Tibial nerve (tissue), 4 donors: ENCODE results near the gene UBE2L3. TPM values are rescaled to one million over a fixed set of nuclear protein-coding genes. Genes with fewer than 3 reads are reported as not detected.

Experiments used
- DNase-seq, 2 donors: peaks; one replicate each; pipeline ENCODE4 v3.0.0-alpha.2; 2019; ENCODE audit warnings: low spot score in 2 of 2
- H3K27ac ChIP-seq, 4 donors: fragments of 200-600 bp; sonication (generic) in 3 of 4; one replicate each; pipeline ENCODE4 v1.5.1; 2017 to 2019; ENCODE audit warnings: mild to moderate bottlenecking in 1 of 4
- H3K27me3 ChIP-seq, 2 donors: fragments of 200-600 bp; sonication (generic) in 1 of 2; one replicate each; pipeline versions ENCODE4 v1.5.1 to v1.6.0; 2017 to 2019
- H3K36me3 ChIP-seq, 3 donors: fragments of 200-600 bp; sonication (generic); one replicate each; pipeline ENCODE4 v1.5.1; 2018 to 2019
- H3K4me1 ChIP-seq, 4 donors: fragments of 200-600 bp; sonication (generic) in 3 of 4; one replicate each; pipeline ENCODE4 v1.5.1; 2017 to 2019
- H3K4me3 ChIP-seq, 4 donors: fragments of 200-600 bp; sonication (generic) in 3 of 4; one replicate each; pipeline ENCODE4 v1.5.1; 2017 to 2019; ENCODE audit warnings: mild to moderate bottlenecking in 1 of 4, moderate library complexity in 1 of 4
- H3K9me3 ChIP-seq, 4 donors: fragments of 200-600 bp; sonication (generic) in 3 of 4; one replicate each; pipeline ENCODE4 v1.5.1; 2017 to 2019
- EP300 ChIP-seq, 2 donors: sonication (generic); formaldehyde crosslinking; IDR thresholded peaks; one replicate each; pipeline ENCODE4 v1.6.1; 2017; ENCODE audit warnings: antibody characterized with exemption in 2 of 2, mild to moderate bottlenecking in 1 of 2
- POLR2A ChIP-seq, 2 donors: fragments of 450-650 bp; IDR thresholded peaks; one replicate each; pipeline ENCODE4 v1.6.1; 2017; ENCODE audit warnings: antibody characterized with exemption in 2 of 2, mild to moderate bottlenecking in 2 of 2, moderate library complexity in 2 of 2
- WGBS, 2 donors: methylation state at CpG; one replicate each; pipeline ENCODE4 v1.1.5; 2018; 5-methylcytosine and 5-hydroxymethylcytosine counted together
- small RNA-seq: library from RNA; depleted of rRNA; stranded (forward); fragments of <200 nt; gene quantifications from one replicate; pipeline ENCODE3, GENCODE V24; 2016
- total RNA-seq, 4 donors: library from RNA; depleted of rRNA; stranded (reverse); fragments of >200 nt; gene quantifications; one replicate each; pipeline ENCODE4 v1.1.0, GENCODE V29; 2016
- TF ChIP-seq, protein P1 (sequence below), 5 experiments: fragments of 200-600 bp in 3 of 5; fragments of 450-650 bp in 2 of 5; sonication (generic) in 3 of 5; IDR thresholded peaks; one replicate each; pipeline ENCODE4 v1.5.1; 2016 to 2019; ENCODE audit warnings: antibody characterized with exemption in 5 of 5, mild to moderate bottlenecking in 3 of 5, moderate library complexity in 2 of 5

The UBE2L3 gene
- total RNA-seq, 4 donors from 2014 or later: 32.0 to 45.0 (median 37.8) TPM

DNA sequence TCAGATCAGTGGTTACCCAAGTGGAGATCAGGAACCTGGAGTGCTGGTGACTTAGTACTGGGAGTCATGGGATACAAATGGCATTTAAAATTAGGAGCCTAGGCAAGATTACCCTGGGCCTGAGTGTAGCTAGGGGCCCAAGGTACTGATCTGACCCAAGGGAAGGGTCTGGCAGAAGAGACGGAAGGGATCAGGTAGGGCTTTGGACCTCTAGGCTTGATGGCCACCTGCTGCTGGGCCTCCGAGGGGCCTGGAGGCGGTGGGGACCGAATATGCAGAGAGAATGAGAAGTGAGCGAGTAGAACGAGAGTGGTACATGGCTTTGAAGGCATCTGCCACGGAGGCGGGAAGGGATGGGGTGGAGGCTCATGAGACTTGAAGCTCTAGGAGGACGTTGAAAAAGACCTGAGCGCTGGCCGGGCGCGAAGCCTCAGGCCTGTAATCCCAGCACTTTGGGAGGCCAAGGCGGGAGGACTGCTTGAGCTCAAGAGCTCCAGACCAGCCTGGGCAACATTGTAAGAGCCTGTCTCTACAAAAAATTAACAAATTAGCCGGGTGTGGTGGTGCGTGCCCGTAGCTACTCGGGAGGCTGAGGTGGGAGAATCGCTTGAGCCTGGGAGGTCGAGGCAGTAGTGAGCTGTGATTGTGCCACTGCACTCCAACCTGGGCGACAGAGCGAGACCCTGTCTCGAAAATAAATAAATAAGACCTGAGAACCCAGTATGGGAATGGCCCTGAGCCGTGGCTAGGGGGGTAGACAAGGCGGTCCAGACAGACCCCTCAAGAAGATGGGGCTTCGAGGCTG, 97.7 kb downstream of the UBE2L3 start:
- peak overlapping the region; percentile 64 to 93 (median 89) for H3K27ac ChIP-seq
- TF ChIP-seq, protein P1, sequence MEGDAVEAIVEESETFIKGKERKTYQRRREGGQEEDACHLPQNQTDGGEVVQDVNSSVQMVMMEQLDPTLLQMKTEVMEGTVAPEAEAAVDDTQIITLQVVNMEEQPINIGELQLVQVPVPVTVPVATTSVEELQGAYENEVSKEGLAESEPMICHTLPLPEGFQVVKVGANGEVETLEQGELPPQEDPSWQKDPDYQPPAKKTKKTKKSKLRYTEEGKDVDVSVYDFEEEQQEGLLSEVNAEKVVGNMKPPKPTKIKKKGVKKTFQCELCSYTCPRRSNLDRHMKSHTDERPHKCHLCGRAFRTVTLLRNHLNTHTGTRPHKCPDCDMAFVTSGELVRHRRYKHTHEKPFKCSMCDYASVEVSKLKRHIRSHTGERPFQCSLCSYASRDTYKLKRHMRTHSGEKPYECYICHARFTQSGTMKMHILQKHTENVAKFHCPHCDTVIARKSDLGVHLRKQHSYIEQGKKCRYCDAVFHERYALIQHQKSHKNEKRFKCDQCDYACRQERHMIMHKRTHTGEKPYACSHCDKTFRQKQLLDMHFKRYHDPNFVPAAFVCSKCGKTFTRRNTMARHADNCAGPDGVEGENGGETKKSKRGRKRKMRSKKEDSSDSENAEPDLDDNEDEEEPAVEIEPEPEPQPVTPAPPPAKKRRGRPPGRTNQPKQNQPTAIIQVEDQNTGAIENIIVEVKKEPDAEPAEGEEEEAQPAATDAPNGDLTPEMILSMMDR (IDR thresholded peaks at IDR 0.05): no peak
- no peak for TF ChIP-seq POLR2A (IDR thresholded peaks at IDR 0.05)
- TF ChIP-seq EP300 (IDR thresholded peaks at IDR 0.05): no peak
- H3K36me3 ChIP-seq: peaks cover 0 to 10% (median 0%) of the 10 kb centered on the region in 3 donors
- DNase-seq: no peak
- H3K4me1 ChIP-seq: peaks cover 0 to 21% (median 9%) of the 10 kb centered on the region in 4 donors
- WGBS, 2 donors: 71 to 76% methylated on average over 26 of the region's 26 CpGs
- peak overlapping the region; percentile 58 to 80 (median 68) for H3K4me3 ChIP-seq
- no peaks in the 10 kb centered on the region for H3K9me3 ChIP-seq
- no peaks in the 10 kb centered on the region for H3K27me3 ChIP-seq

DNA sequence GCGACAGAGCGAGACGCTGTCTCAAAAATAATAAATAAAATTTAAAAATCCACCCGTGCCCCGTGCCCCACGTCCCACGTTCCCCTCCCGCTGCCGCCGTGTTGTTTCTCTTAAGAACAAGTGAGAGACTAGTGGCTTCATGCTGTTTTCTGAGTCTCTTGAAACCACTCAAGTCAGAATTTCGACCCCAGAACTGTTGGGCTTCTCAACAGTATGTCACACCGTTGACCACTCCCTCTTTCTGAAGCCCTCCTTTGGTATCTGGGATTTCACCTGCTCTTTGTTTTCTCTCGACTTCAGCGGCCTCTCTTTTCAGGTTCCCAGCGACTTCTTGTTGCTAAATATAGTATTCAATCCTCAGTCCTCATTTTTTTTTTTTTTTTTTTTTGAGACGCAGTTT, 99.3 kb downstream of the UBE2L3 start:
- H3K36me3 ChIP-seq: peaks cover 0 to 25% (median 12%) of the 10 kb centered on the region in 3 donors
- no peak for DNase-seq
- peaks cover 0 to 21% (median 9%) of the 10 kb centered on the region in 4 donors for H3K4me1 ChIP-seq
- H3K9me3 ChIP-seq: no peaks in the 10 kb centered on the region
- TF ChIP-seq, protein P1 (IDR thresholded peaks at IDR 0.05): no peak
- TF ChIP-seq POLR2A (IDR thresholded peaks at IDR 0.05): no peak
- no peak for TF ChIP-seq EP300 (IDR thresholded peaks at IDR 0.05)
- WGBS, 2 donors: 56 to 63% methylated on average over 16 of the region's 16 CpGs
- H3K4me3 ChIP-seq: peak overlapping the region; percentile 58 to 80 (median 68)
- H3K27ac ChIP-seq: peak overlapping the region in 2 of 4 donors; percentile 87 to 91
- no peaks in the 10 kb centered on the region for H3K27me3 ChIP-seq

DNA sequence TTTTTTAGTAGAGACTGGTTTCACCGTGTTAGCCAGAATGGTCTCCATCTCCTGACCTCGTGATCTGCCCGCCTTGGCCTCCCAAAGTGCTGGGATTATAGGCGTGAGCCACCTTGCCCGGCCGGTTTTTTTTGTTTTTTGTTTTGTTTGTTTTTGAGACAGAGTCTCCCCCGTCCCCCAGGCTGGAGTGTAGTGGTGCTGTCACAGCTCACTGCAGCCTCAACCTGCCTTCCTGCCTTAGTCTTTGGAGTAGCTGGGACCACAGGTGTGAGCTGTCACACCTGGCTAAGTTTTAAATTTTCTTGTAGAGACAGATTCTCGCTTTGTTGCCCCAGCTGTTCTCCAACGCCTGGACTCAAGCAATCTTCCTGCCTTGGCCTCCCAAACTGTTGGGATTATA, 101.5 kb downstream of the UBE2L3 start:
- H3K4me1 ChIP-seq: peaks cover 0 to 21% (median 9%) of the 10 kb centered on the region in 4 donors
- peaks cover 3 to 48% (median 25%) of the 10 kb centered on the region in 3 donors for H3K36me3 ChIP-seq
- no peak overlapping the region for H3K4me3 ChIP-seq
- WGBS, 2 donors: 86 to 87% methylated on average over 9 of the region's 9 CpGs
- H3K27ac ChIP-seq: no peak overlapping the region
- TF ChIP-seq EP300 (IDR thresholded peaks at IDR 0.05) (no peak), POLR2A (IDR thresholded peaks at IDR 0.05) (no peak)
- TF ChIP-seq, protein P1 (IDR thresholded peaks at IDR 0.05): no peak
- DNase-seq: no peak
- H3K27me3 ChIP-seq: no peaks in the 10 kb centered on the region
- no peaks in the 10 kb centered on the region for H3K9me3 ChIP-seq

- H3K36me3 ChIP-seq: peaks cover 5 to 77% (median 25%) of the 10 kb centered on the region in 3 donors
- no peak for DNase-seq
- no peak overlapping the region for H3K27ac ChIP-seq
- H3K9me3 ChIP-seq: no peaks in the 10 kb centered on the region
- no peaks in the 10 kb centered on the region for H3K27me3 ChIP-seq
- WGBS, 2 donors: 76 to 86% methylated on average over 6 of the region's 6 CpGs
- peaks cover 0 to 8% (median 1%) of the 10 kb centered on the region in 4 donors for H3K4me1 ChIP-seq
- TF ChIP-seq POLR2A (IDR thresholded peaks at IDR 0.05) (no peak), EP300 (IDR thresholded peaks at IDR 0.05) (no peak)
- TF ChIP-seq, protein P1 (IDR thresholded peaks at IDR 0.05): no peak
- H3K4me3 ChIP-seq: no peak overlapping the region
Measured at GRCh38 chr22:21672107-21672629, 104.7 kb downstream of the UBE2L3 start.

Small RNAs within 50 kb of the gene (small RNA-seq; reads per million reads assigned to genes)
- gene MIR301B (0.57 reads per million), gene RF00492 (not detected), gene RN7SKP221 (not detected)

Other genes with a start within 250 kb of the UBE2L3 start
- not detected for gene RIMBP3B, start 184.0 kb upstream of the UBE2L3 start, total RNA-seq
- 1 to 10 TPM; 3.3 to 6.1 (median 5.2) TPM for gene HIC2, start 150.3 kb upstream of the UBE2L3 start, total RNA-seq
- gene TMEM191C, start 100.3 kb upstream of the UBE2L3 start, total RNA-seq: 1 to 10 TPM in 2 of 4 donors, under 1 TPM in 1, not detected in 1; 0.98 to 5.4 (median 4.4) TPM
- under 1 TPM; under 0.01 to 0.59 (median 0.25) TPM for gene RIMBP3C, start 16.3 kb upstream of the UBE2L3 start, total RNA-seq
- gene YDJC, start 62.3 kb downstream of the UBE2L3 start, total RNA-seq: 10 to 100 TPM; 28.0 to 61.2 (median 36.0) TPM
- gene CCDC116, start 65.0 kb downstream of the UBE2L3 start, total RNA-seq: 1 to 10 TPM in 1 of 4 donors, under 1 TPM in 3; 0.22 to 2.0 (median 0.36) TPM
- 10 to 100 TPM; 11.4 to 62.7 (median 31.5) TPM for gene SDF2L1, start 74.6 kb downstream of the UBE2L3 start, total RNA-seq
- 10 to 100 TPM; 29.1 to 42.3 (median 31.5) TPM for gene PPIL2, start 98.3 kb downstream of the UBE2L3 start, total RNA-seq
- 10 to 100 TPM in 3 of 4 donors, 1 to 10 TPM in 1; 6.3 to 43.1 (median 16.5) TPM for gene YPEL1, start 168.1 kb downstream of the UBE2L3 start, total RNA-seq